OCI-LY7 (cell line): ENCODE measurements around the gene CEP112. TPM values are rescaled to one million over a fixed set of nuclear protein-coding genes. Genes with fewer than 3 reads are reported as not detected.
"Not testable (repeated sequence)": the region's sequence is repeated elsewhere in the genome, so short reads cannot be mapped to it uniquely, and the experiment has no call there.

Source experiments
- BruUV-seq: library from RNA; stranded (reverse); fragments of 400-500 nt; replicated peaks from 2 replicates; lab custom pipeline; 2021; lab: Mats Ljungman, UMichigan
- CTCF ChIA-PET: fragments of 300-600 bp; sonication (Branson Sonifier 250); formaldehyde crosslinking; loops from one replicate; lab custom pipeline; 2022; ENCODE audit warnings: antibody characterized with exemption; ENCODE audit not compliant: unreplicated experiment; lab: Charles Lee
- POLR2A ChIA-PET: fragments of 300-600 bp; sonication (Branson Sonifier 250); formaldehyde crosslinking; loops from one replicate; lab custom pipeline; 2022; ENCODE audit warnings: antibody characterized with exemption; lab: Charles Lee
- DNase-seq: peaks from one replicate; pipeline ENCODE4 v3.0.0-alpha.2; 2015; ENCODE audit warnings: low spot score
- H2AFZ ChIP-seq: fragments of 200-600 bp; sonication (generic), shearing (Covaris generic); 2 replicates; pipeline ENCODE4 v1.6.1; 2014; ENCODE audit warnings: mild to moderate bottlenecking, antibody characterized with exemption, low read length, moderate library complexity
- H3K27ac ChIP-seq: fragments of 200-600 bp; sonication (generic); 2 replicates; pipeline ENCODE4 v1.5.1; 2014; ENCODE audit warnings: mixed run types, low read depth, mild to moderate bottlenecking, moderate library complexity, low read length, inconsistent platforms; ENCODE audit not compliant: poor library complexity, severe bottlenecking
- H3K36me3 ChIP-seq: fragments of 200-600 bp; sonication (generic); 2 replicates; pipeline ENCODE4 v1.6.1; 2014; ENCODE audit warnings: mild to moderate bottlenecking, antibody characterized with exemption, low read length, moderate library complexity, mixed read lengths; ENCODE audit not compliant: insufficient read depth
- H3K4me1 ChIP-seq: fragments of 200-600 bp; sonication (generic); 2 replicates; pipeline ENCODE4 v1.5.1; 2014; ENCODE audit warnings: mild to moderate bottlenecking, low read length; ENCODE audit not compliant: insufficient read depth, poor library complexity, severe bottlenecking
- H3K4me2 ChIP-seq: fragments of 200-600 bp; sonication (generic); 2 replicates; pipeline ENCODE4 v1.6.1; 2014; ENCODE audit warnings: mild to moderate bottlenecking, low read length
- H3K4me3 ChIP-seq: fragments of 200-600 bp; sonication (generic); 2 replicates; pipeline ENCODE4 v1.5.1; 2014; ENCODE audit warnings: mild to moderate bottlenecking, low read depth, low read length; ENCODE audit not compliant: poor library complexity, severe bottlenecking
- H3K79me2 ChIP-seq: fragments of 200-600 bp; sonication (generic); 2 replicates; pipeline ENCODE4 v1.6.1; 2016; ENCODE audit warnings: low read depth, mild to moderate bottlenecking, low read length, moderate library complexity, mixed read lengths; ENCODE audit not compliant: insufficient read depth
- H3K9me2 ChIP-seq: fragments of 200-600 bp; sonication (generic); 2 replicates; pipeline ENCODE4 v1.6.1; 2016; ENCODE audit warnings: mild to moderate bottlenecking, low read length, mixed read lengths; ENCODE audit not compliant: insufficient read depth
- H3K9me3 ChIP-seq: fragments of 200-600 bp; sonication (generic); 2 replicates; pipeline ENCODE4 v1.6.1; 2014; ENCODE audit warnings: mild to moderate bottlenecking, mixed run types, low read length, mixed read lengths
- H4K20me1 ChIP-seq: fragments of 200-600 bp; sonication (generic); 2 replicates; pipeline ENCODE4 v1.6.1; 2014; ENCODE audit warnings: mild to moderate bottlenecking, antibody characterized with exemption, low read length, moderate library complexity, mixed read lengths; ENCODE audit not compliant: insufficient read depth
- EZH2phosphoT487 ChIP-seq: fragments of 200-600 bp; sonication (generic); IDR thresholded peaks from 2 replicates; pipeline ENCODE4 v1.6.1; 2018; ENCODE audit warnings: low read depth, borderline replicate concordance, mild to moderate bottlenecking, mixed run types, antibody characterized with exemption, low read length, moderate library complexity, mixed read lengths
- intact Hi-C: fragments of 100-400 bp; cut with micrococcal nuclease; formaldehyde crosslinking; loops from one replicate; pipeline ENCODE4 v1.10.0; 2022; ENCODE audit not compliant: unreplicated experiment
- total RNA-seq, 2 experiments: library from RNA; depleted of rRNA in 1 of 2; stranded (reverse); fragments of >200 nt in 1 of 2; shearing (Covaris generic) in 1 of 2; gene quantifications; 2 replicates each; pipeline ENCODE4 v1.2.3, GENCODE V29; 2014 to 2022
- TF ChIP-seq, protein P1 (sequence below): fragments of 200-600 bp; sonication (generic); conservative IDR thresholded peaks from 2 replicates; pipeline ENCODE4 v1.5.1; 2014; ENCODE audit warnings: mild to moderate bottlenecking, antibody characterized with exemption, low read length, moderate library complexity, mixed read lengths

The CEP112 gene
- total RNA-seq, 2 experiments from 2014 or later: 2.7 to 6.9 TPM

DNA sequence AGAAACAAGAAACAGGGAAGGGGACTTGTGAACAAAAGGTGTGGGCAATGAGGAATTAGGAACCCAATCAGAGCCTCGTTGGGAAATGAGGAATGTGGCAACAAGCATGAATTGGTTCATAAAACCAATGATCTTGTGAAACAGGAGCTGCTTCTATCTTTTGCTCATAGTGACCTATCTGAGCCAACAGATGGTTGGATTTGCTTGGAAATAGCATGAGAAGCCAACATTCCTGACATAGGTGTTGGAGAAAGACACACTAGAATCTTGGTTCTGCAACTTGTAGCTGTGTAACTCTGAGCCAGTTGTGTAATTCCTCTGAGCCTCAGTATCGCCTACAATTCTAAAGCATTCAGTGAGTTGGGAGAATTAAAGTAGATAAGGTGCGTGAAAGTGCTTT, 378.6 kb downstream of the CEP112 start:
- Histone ChIP-seq H3K27ac (no peak overlapping the region), H2AFZ (no peak overlapping the region), H3K79me2 (no peaks in the 10 kb centered on the region), H3K36me3 (no peaks in the 10 kb centered on the region), H4K20me1 (no peaks in the 10 kb centered on the region), H3K4me1 (no peaks in the 10 kb centered on the region), H3K9me2 (no peaks in the 10 kb centered on the region), H3K4me3 (no peak overlapping the region), H3K4me2 (no peak overlapping the region), H3K9me3 (no peaks in the 10 kb centered on the region)
- intact Hi-C loops: no loop called here
- DNase-seq: no peak
- ChIA-PET POLR2A (no interaction called here), CTCF (no interaction called here)
- TF ChIP-seq, protein P1, sequence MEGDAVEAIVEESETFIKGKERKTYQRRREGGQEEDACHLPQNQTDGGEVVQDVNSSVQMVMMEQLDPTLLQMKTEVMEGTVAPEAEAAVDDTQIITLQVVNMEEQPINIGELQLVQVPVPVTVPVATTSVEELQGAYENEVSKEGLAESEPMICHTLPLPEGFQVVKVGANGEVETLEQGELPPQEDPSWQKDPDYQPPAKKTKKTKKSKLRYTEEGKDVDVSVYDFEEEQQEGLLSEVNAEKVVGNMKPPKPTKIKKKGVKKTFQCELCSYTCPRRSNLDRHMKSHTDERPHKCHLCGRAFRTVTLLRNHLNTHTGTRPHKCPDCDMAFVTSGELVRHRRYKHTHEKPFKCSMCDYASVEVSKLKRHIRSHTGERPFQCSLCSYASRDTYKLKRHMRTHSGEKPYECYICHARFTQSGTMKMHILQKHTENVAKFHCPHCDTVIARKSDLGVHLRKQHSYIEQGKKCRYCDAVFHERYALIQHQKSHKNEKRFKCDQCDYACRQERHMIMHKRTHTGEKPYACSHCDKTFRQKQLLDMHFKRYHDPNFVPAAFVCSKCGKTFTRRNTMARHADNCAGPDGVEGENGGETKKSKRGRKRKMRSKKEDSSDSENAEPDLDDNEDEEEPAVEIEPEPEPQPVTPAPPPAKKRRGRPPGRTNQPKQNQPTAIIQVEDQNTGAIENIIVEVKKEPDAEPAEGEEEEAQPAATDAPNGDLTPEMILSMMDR: no peak
- no peak for TF ChIP-seq EZH2phosphoT487
- BruUV-seq: no TSS peak

GRCh38 chr17:65811043-65811442, 380.9 kb downstream of the CEP112 start:
- no peaks in the 10 kb centered on the region for H3K79me2 ChIP-seq
- H3K36me3 ChIP-seq: no peaks in the 10 kb centered on the region
- H2AFZ ChIP-seq: no peak overlapping the region
- no peaks in the 10 kb centered on the region for H3K9me3 ChIP-seq
- H3K27ac ChIP-seq: no peak overlapping the region
- DNase-seq: no peak
- no peaks in the 10 kb centered on the region for H3K4me1 ChIP-seq
- H3K4me3 ChIP-seq: no peak overlapping the region
- H3K4me2 ChIP-seq: no peak overlapping the region
- TF ChIP-seq, protein P1: no peak
- no peak for TF ChIP-seq EZH2phosphoT487
- ChIA-PET CTCF (no interaction called here), POLR2A (no interaction called here)
- BruUV-seq: no TSS peak
- no peaks in the 10 kb centered on the region for H4K20me1 ChIP-seq
- intact Hi-C loops: no loop called here
- no peaks in the 10 kb centered on the region for H3K9me2 ChIP-seq

GRCh38 chr17:65809366-65809765, 382.6 kb downstream of the CEP112 start:
- no peaks in the 10 kb centered on the region for H3K9me2 ChIP-seq
- ChIA-PET POLR2A (no interaction called here), CTCF (no interaction called here)
- no peaks in the 10 kb centered on the region for H3K4me1 ChIP-seq
- H4K20me1 ChIP-seq: no peaks in the 10 kb centered on the region
- TF ChIP-seq, protein P1: no peak
- no peak for TF ChIP-seq EZH2phosphoT487
- H3K4me3 ChIP-seq: no peak overlapping the region
- H2AFZ ChIP-seq: no peak overlapping the region
- intact Hi-C loops: no loop called here
- no peak overlapping the region for H3K4me2 ChIP-seq
- no TSS peak for BruUV-seq
- no peak overlapping the region for H3K27ac ChIP-seq
- no peaks in the 10 kb centered on the region for H3K36me3 ChIP-seq
- DNase-seq: no peak
- H3K9me3 ChIP-seq: no peaks in the 10 kb centered on the region
- no peaks in the 10 kb centered on the region for H3K79me2 ChIP-seq

GRCh38 chr17:65808566-65808965, 383.4 kb downstream of the CEP112 start:
- not testable (repeated sequence) for H3K79me2 ChIP-seq, H3K9me3 ChIP-seq

More at GRCh38 chr17:65808566-65808965, 383.4 kb downstream of the CEP112 start:
- H2AFZ ChIP-seq, intact Hi-C loops, H3K4me1 ChIP-seq, H3K4me3 ChIP-seq, H3K4me2 ChIP-seq, POLR2A ChIA-PET, BruUV-seq, H3K27ac ChIP-seq, CTCF ChIA-PET, H3K36me3 ChIP-seq, H3K9me2 ChIP-seq, H4K20me1 ChIP-seq, DNase-seq: not testable (repeated sequence)
